ENCODE measurements around the gene GKN1.

Gene GKN1

GRCh38 chr2:68969736-68970490 lies 4.5 kb upstream of the GKN1 start:
- H3K27me3 ChIP-seq (ENCODE audit: insufficient read depth, low read depth): no peaks in the 10 kb centered on the region
- TF ChIP-seq, protein P1, sequence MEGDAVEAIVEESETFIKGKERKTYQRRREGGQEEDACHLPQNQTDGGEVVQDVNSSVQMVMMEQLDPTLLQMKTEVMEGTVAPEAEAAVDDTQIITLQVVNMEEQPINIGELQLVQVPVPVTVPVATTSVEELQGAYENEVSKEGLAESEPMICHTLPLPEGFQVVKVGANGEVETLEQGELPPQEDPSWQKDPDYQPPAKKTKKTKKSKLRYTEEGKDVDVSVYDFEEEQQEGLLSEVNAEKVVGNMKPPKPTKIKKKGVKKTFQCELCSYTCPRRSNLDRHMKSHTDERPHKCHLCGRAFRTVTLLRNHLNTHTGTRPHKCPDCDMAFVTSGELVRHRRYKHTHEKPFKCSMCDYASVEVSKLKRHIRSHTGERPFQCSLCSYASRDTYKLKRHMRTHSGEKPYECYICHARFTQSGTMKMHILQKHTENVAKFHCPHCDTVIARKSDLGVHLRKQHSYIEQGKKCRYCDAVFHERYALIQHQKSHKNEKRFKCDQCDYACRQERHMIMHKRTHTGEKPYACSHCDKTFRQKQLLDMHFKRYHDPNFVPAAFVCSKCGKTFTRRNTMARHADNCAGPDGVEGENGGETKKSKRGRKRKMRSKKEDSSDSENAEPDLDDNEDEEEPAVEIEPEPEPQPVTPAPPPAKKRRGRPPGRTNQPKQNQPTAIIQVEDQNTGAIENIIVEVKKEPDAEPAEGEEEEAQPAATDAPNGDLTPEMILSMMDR (conservative IDR thresholded peaks at IDR 0.05; ENCODE audit: low read depth, low read length): no peak
- no peak overlapping the region for H3K4me3 ChIP-seq (IDR thresholded peaks at IDR 0.05; ENCODE audit: insufficient read depth, low read depth, low read length)
- H3K4me2 ChIP-seq: no peak overlapping the region
- no peaks in the 10 kb centered on the region for H4K20me1 ChIP-seq (ENCODE audit: insufficient read depth)
- H3K79me2 ChIP-seq (ENCODE audit: insufficient read depth, low read depth): no peaks in the 10 kb centered on the region
- H3K9ac ChIP-seq: no peak overlapping the region
- no peaks in the 10 kb centered on the region for H3K4me1 ChIP-seq (ENCODE audit: low read depth, poor library complexity, severe bottlenecking)
- no peak overlapping the region for H2AFZ ChIP-seq (ENCODE audit: low read depth)
- H3K27ac ChIP-seq: no peak overlapping the region
- no peaks in the 10 kb centered on the region for H3K36me3 ChIP-seq (ENCODE audit: insufficient read depth)

DNA sequence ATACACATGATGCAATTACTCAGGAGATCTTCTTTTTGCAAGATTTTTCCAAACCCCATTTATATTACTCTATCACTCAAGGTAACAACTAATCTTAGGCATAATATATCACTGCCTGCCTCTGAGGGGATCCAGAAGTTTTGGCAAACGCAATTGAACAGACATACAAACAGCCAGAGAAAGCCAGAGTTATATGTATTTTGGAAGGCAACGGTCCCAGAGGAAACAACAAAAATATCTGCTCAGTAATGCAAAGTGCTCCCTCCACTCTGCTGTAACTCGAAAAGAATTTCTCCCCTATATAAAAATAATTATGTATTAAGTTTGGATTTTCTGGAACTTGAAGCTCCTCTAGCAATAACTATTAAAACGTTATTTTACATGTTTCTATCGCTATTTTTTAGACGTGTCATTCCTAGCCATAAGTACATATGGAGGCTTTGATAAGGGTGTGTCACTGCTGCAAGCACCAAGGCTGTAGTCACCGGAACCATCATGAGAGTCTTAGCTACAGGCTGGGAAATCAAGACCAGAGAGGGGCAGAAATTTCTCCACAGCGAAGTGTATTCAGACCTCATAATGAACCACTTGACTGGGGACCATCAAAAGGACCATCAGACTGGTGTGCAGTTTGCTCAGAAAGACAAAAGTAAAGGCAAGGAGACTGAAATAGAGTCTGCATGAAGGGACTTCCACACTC lies 3.7 kb upstream of the GKN1 start:
- Histone ChIP-seq H4K20me1 (ENCODE audit: insufficient read depth) (no peaks in the 10 kb centered on the region), H3K27me3 (ENCODE audit: insufficient read depth, low read depth) (no peaks in the 10 kb centered on the region), H3K36me3 (ENCODE audit: insufficient read depth) (no peaks in the 10 kb centered on the region), H3K4me1 (ENCODE audit: low read depth, poor library complexity, severe bottlenecking) (no peaks in the 10 kb centered on the region), H2AFZ (ENCODE audit: low read depth) (no peak overlapping the region), H3K27ac (no peak overlapping the region), H3K4me2 (no peak overlapping the region), H3K79me2 (ENCODE audit: insufficient read depth, low read depth) (no peaks in the 10 kb centered on the region), H3K9ac (no peak overlapping the region), H3K4me3 (IDR thresholded peaks at IDR 0.05; ENCODE audit: insufficient read depth, low read depth, low read length) (no peak overlapping the region)
- TF ChIP-seq, protein P1 (conservative IDR thresholded peaks at IDR 0.05; ENCODE audit: low read depth, low read length): no peak

GRCh38 chr2:68971591-68972231 lies 2.7 kb upstream of the GKN1 start:
- H3K9ac ChIP-seq: no peak overlapping the region
- no peaks in the 10 kb centered on the region for H3K79me2 ChIP-seq (ENCODE audit: insufficient read depth, low read depth)
- H2AFZ ChIP-seq (ENCODE audit: low read depth): no peak overlapping the region
- no peaks in the 10 kb centered on the region for H3K4me1 ChIP-seq (ENCODE audit: low read depth, poor library complexity, severe bottlenecking)
- H4K20me1 ChIP-seq (ENCODE audit: insufficient read depth): no peaks in the 10 kb centered on the region
- H3K36me3 ChIP-seq (ENCODE audit: insufficient read depth): no peaks in the 10 kb centered on the region
- no peaks in the 10 kb centered on the region for H3K27me3 ChIP-seq (ENCODE audit: insufficient read depth, low read depth)
- H3K27ac ChIP-seq: no peak overlapping the region
- TF ChIP-seq, protein P1 (conservative IDR thresholded peaks at IDR 0.05; ENCODE audit: low read depth, low read length): no peak
- no peak overlapping the region for H3K4me2 ChIP-seq
- H3K4me3 ChIP-seq (IDR thresholded peaks at IDR 0.05; ENCODE audit: insufficient read depth, low read depth, low read length): no peak overlapping the region

GRCh38 chr2:68974946-68975665 lies 670 bp downstream of the GKN1 start:
- Histone ChIP-seq H4K20me1 (ENCODE audit: insufficient read depth) (no peaks in the 10 kb centered on the region), H3K27me3 (ENCODE audit: insufficient read depth, low read depth) (no peaks in the 10 kb centered on the region), H2AFZ (ENCODE audit: low read depth) (no peak overlapping the region), H3K9ac (no peak overlapping the region), H3K79me2 (ENCODE audit: insufficient read depth, low read depth) (no peaks in the 10 kb centered on the region), H3K36me3 (ENCODE audit: insufficient read depth) (no peaks in the 10 kb centered on the region), H3K27ac (no peak overlapping the region), H3K4me3 (IDR thresholded peaks at IDR 0.05; ENCODE audit: insufficient read depth, low read depth, low read length) (no peak overlapping the region), H3K4me1 (ENCODE audit: low read depth, poor library complexity, severe bottlenecking) (no peaks in the 10 kb centered on the region), H3K4me2 (no peak overlapping the region)
- TF ChIP-seq, protein P1 (conservative IDR thresholded peaks at IDR 0.05; ENCODE audit: low read depth, low read length): no peak
